H9 (cell line): ENCODE measurements around the gene CEACAM18. TPM values are rescaled to one million over a fixed set of nuclear protein-coding genes. Genes with fewer than 3 reads are reported as not detected.

ENCODE experiments used
- DNase-seq: peaks from one replicate; pipeline ENCODE4 v3.0.0-alpha.2; 2017
- H2AFZ ChIP-seq: one replicate; pipeline ENCODE4 v1.6.1; 2013; ENCODE audit warnings: mild to moderate bottlenecking, low read length, control low read depth, moderate library complexity
- H2AK5ac ChIP-seq: 2 replicates; pipeline ENCODE4 v1.6.1; 2013; ENCODE audit warnings: low read length, control low read depth, mixed read lengths; ENCODE audit not compliant: insufficient read length
- H2BK120ac ChIP-seq: one replicate; pipeline ENCODE4 v1.6.1; 2013; ENCODE audit warnings: low read depth, mild to moderate bottlenecking, low read length, control low read depth, inconsistent platforms; ENCODE audit not compliant: poor library complexity, severe bottlenecking
- H2BK12ac ChIP-seq: 2 replicates; pipeline ENCODE4 v1.6.1; 2013; ENCODE audit warnings: low read length, control low read depth, mixed read lengths, low read depth; ENCODE audit not compliant: insufficient read length
- H2BK15ac ChIP-seq: 2 replicates; pipeline ENCODE4 v1.6.1; 2013; ENCODE audit warnings: low read depth, low read length, control low read depth
- H2BK20ac ChIP-seq: one replicate; pipeline ENCODE4 v1.6.1; 2013; ENCODE audit warnings: low read depth, mild to moderate bottlenecking, low read length, control low read depth, inconsistent platforms; ENCODE audit not compliant: poor library complexity, severe bottlenecking
- H2BK5ac ChIP-seq: 2 replicates; pipeline ENCODE4 v1.6.1; 2013; ENCODE audit warnings: low read length, control low read depth, mixed read lengths; ENCODE audit not compliant: insufficient read length
- H3K14ac ChIP-seq: 2 replicates; pipeline ENCODE4 v1.6.1; 2013; ENCODE audit warnings: low read length, control low read depth; ENCODE audit not compliant: insufficient read depth
- H3K18ac ChIP-seq: 2 replicates; pipeline ENCODE4 v1.6.1; 2013; ENCODE audit warnings: low read depth, mild to moderate bottlenecking, mixed read lengths, low read length, control low read depth; ENCODE audit not compliant: insufficient read length
- H3K23ac ChIP-seq: 2 replicates; pipeline ENCODE4 v1.6.1; 2013; ENCODE audit warnings: low read length, control low read depth, mixed read lengths, low read depth; ENCODE audit not compliant: insufficient read length
- H3K23me2 ChIP-seq: 2 replicates; pipeline ENCODE4 v1.6.1; 2013; ENCODE audit warnings: low read depth, mild to moderate bottlenecking, mixed read lengths, low read length, control low read depth; ENCODE audit not compliant: insufficient read length, poor library complexity, severe bottlenecking
- H3K27ac ChIP-seq: 2 replicates; pipeline ENCODE4 v1.5.1; 2013; ENCODE audit warnings: low read length, control low read depth, mixed read lengths, low read depth; ENCODE audit not compliant: insufficient read length
- H3K27me3 ChIP-seq: 2 replicates; pipeline ENCODE4 v1.6.1; 2013; ENCODE audit warnings: low read length, control low read depth, inconsistent platforms; ENCODE audit not compliant: insufficient read depth
- H3K4ac ChIP-seq: 2 replicates; pipeline ENCODE4 v1.6.1; 2013; ENCODE audit warnings: low read depth, mild to moderate bottlenecking, control low read depth, inconsistent platforms, low read length, moderate library complexity
- H3K4me1 ChIP-seq: 2 replicates; pipeline ENCODE4 v1.6.1; 2013; ENCODE audit warnings: low read length, control low read depth, inconsistent platforms; ENCODE audit not compliant: insufficient read depth
- H3K4me2 ChIP-seq: 2 replicates; pipeline ENCODE4 v1.6.1; 2013; ENCODE audit warnings: low read length, control low read depth, mixed read lengths; ENCODE audit not compliant: insufficient read length, insufficient read depth
- H3K56ac ChIP-seq: 2 replicates; pipeline ENCODE4 v1.6.1; 2013; ENCODE audit warnings: low read depth, mild to moderate bottlenecking, mixed read lengths, low read length, control low read depth; ENCODE audit not compliant: insufficient read length
- H3K79me1 ChIP-seq: 2 replicates; pipeline ENCODE4 v1.6.1; 2013; ENCODE audit warnings: low read depth, mild to moderate bottlenecking, moderate library complexity, low read length, control low read depth, inconsistent platforms; ENCODE audit not compliant: insufficient read depth, poor library complexity, severe bottlenecking
- H3K79me2 ChIP-seq: 2 replicates; pipeline ENCODE4 v1.6.1; 2013; ENCODE audit warnings: low read length, control low read depth, inconsistent platforms; ENCODE audit not compliant: insufficient read depth
- H3K9ac ChIP-seq: 2 replicates; pipeline ENCODE4 v1.6.1; 2013; ENCODE audit warnings: low read length, control low read depth, mixed read lengths; ENCODE audit not compliant: insufficient read length; ENCODE audit errors: extremely low read depth
- H3K9me3 ChIP-seq: one replicate; pipeline ENCODE4 v1.6.1; 2013; ENCODE audit warnings: low read depth, low read length, inconsistent platforms; ENCODE audit not compliant: control insufficient read depth
- H3T11ph ChIP-seq: one replicate; pipeline ENCODE4 v1.6.1; 2013; ENCODE audit warnings: mild to moderate bottlenecking, low read length, control low read depth, inconsistent platforms
- H4K20me1 ChIP-seq: one replicate; pipeline ENCODE4 v1.6.1; 2013; ENCODE audit not compliant: control insufficient read depth, insufficient read length, insufficient read depth
- H4K5ac ChIP-seq: 2 replicates; pipeline ENCODE4 v1.6.1; 2013; ENCODE audit warnings: low read depth, mild to moderate bottlenecking, mixed read lengths, low read length, control low read depth; ENCODE audit not compliant: insufficient read length
- H4K8ac ChIP-seq: replicated peaks from 2 replicates; pipeline ENCODE4 v1.6.1; 2013; ENCODE audit warnings: low read length, control low read depth, mixed read lengths, low read depth; ENCODE audit not compliant: insufficient read length
- H4K91ac ChIP-seq: 2 replicates; pipeline ENCODE4 v1.6.1; 2013; ENCODE audit warnings: low read depth, mild to moderate bottlenecking, moderate library complexity, mixed read lengths, low read length, control low read depth; ENCODE audit not compliant: insufficient read length
- H3K27ac Mint-ChIP-seq, 3 experiments: 2 replicates in 2 of 3; 3 replicates in 1 of 3; pipeline ENCODE4 v1.8.0; 2020 to 2021; ENCODE audit warnings: mixed read lengths in 3 of 3, mild to moderate bottlenecking in 1 of 3, moderate library complexity in 1 of 3
- H3K27me3 Mint-ChIP-seq: 2 replicates; pipeline ENCODE4 v1.8.0; 2021; ENCODE audit warnings: low read depth, mild to moderate bottlenecking, moderate library complexity, mixed read lengths
- H3K36me3 Mint-ChIP-seq, 3 experiments: 2 replicates in 2 of 3; 3 replicates in 1 of 3; pipeline ENCODE4 v1.8.0; 2020 to 2021; ENCODE audit warnings: low read depth in 3 of 3, mixed read lengths in 3 of 3; ENCODE audit not compliant: insufficient read depth in 1 of 3
- H3K4me1 Mint-ChIP-seq, 2 experiments: 2 replicates each; pipeline ENCODE4 v1.8.0; 2020; ENCODE audit warnings: mixed read lengths in 2 of 2
- H3K4me3 Mint-ChIP-seq, 2 experiments: 2 replicates in 1 of 2; 3 replicates in 1 of 2; pipeline ENCODE4 v1.8.0; 2020 to 2021; ENCODE audit warnings: mild to moderate bottlenecking in 2 of 2, mixed read lengths in 2 of 2, moderate library complexity in 1 of 2
- H3K9me3 Mint-ChIP-seq, 2 experiments: 2 replicates in 1 of 2; 3 replicates in 1 of 2; pipeline ENCODE4 v1.8.0; 2020; ENCODE audit warnings: mild to moderate bottlenecking in 2 of 2, mixed read lengths in 2 of 2, moderate library complexity in 1 of 2
- CTCF ChIP-seq: fragments of 200-600 bp; sonication (generic); conservative IDR thresholded peaks from 3 replicates; pipeline ENCODE4 v1.8.0; 2021; ENCODE audit warnings: antibody characterized with exemption, mild to moderate bottlenecking
- WGBS: extraction: QIAGEN DNeasy Blood & Tissue Kit; methylation state at CpG from one replicate; pipeline ENCODE4 v1.1.7; 2013; ENCODE audit warnings: missing lambda C conversion rate, low lambda C conversion rate, mixed read lengths; ENCODE audit not compliant: insufficient read length; ENCODE audit errors: extremely low coverage; 5-methylcytosine and 5-hydroxymethylcytosine counted together
- total RNA-seq: library from RNA; stranded (reverse); gene quantifications from 2 replicates; pipeline ENCODE4 v1.2.1, GENCODE V29; 2021

CEACAM18 gene
- total RNA-seq, 1 experiment from 2014 or later = not detected

GRCh38 chr19:51535535-51535934 lies 57.2 kb downstream of the CEACAM18 start:
- H3K9me3 Mint-ChIP-seq = peaks cover 31 to 89% of the 10 kb centered on the region in 2 experiments

More at GRCh38 chr19:51535535-51535934, 57.2 kb downstream of the CEACAM18 start:
- Histone ChIP-seq H2BK15ac (no peak overlapping the region), H3K14ac (no peak overlapping the region), H3K79me1 (no peaks in the 10 kb centered on the region), H3K4me1 (no peaks in the 10 kb centered on the region), H2BK5ac (no peak overlapping the region), H4K20me1 (no peaks in the 10 kb centered on the region), H4K91ac (no peak overlapping the region), H3K9ac (no peak overlapping the region), H4K5ac (no peak overlapping the region), H2AFZ (no peak overlapping the region), H2BK20ac (no peak overlapping the region), H2BK12ac (no peak overlapping the region), H2AK5ac (no peak overlapping the region), H3K4ac (no peak overlapping the region), H3K23me2 (no peaks in the 10 kb centered on the region), H3K27me3 (no peaks in the 10 kb centered on the region), H3K9me3 (no peaks in the 10 kb centered on the region), H3K56ac (no peak overlapping the region), H3K79me2 (no peaks in the 10 kb centered on the region), H3K4me2 (no peak overlapping the region), H3K27ac (no peak overlapping the region), H4K8ac (no peak overlapping the region), H3T11ph (no peak overlapping the region), H3K23ac (no peak overlapping the region), H2BK120ac (no peak overlapping the region), H3K18ac (no peak overlapping the region)
- Mint-ChIP-seq H3K27ac (no peak overlapping the region), H3K36me3 (no peaks in the 10 kb centered on the region), H3K4me1 (peaks cover 0 to 8% of the 10 kb centered on the region in 2 experiments; a peak in 2 of 4 replicates), H3K4me3 (no peak overlapping the region), H3K27me3 (peaks cover 39% of the 10 kb centered on the region)
- TF ChIP-seq CTCF = no peak
- DNase-seq = no peak
- WGBS = no CpG with 5 or more reads among the region's 1 CpG
